Gastrocnemius medialis (tissue), 4 donors: ENCODE results near the gene DOK5. TPM values are rescaled to one million over a fixed set of nuclear protein-coding genes. Genes with fewer than 3 reads are reported as not detected.
A peak's percentile ranks its signal among the peaks of the same experiment; 100 is the strongest.

ENCODE experiments used
- ATAC-seq, 2 donors: fragments of 150-250 bp; one replicate each; pipeline ENCODE4 v1.9.1; 2016
- DNase-seq, 2 donors: peaks; one replicate each; pipeline ENCODE4 v3.0.0-alpha.2; 2019
- H3K27ac ChIP-seq, 4 donors: fragments of 200-600 bp; sonication (generic); 1 replicate in 1 of 4; 2 replicates in 3 of 4; pipeline ENCODE4 v1.5.1; 2016 to 2018; ENCODE audit warnings: mild to moderate bottlenecking in 2 of 4, moderate library complexity in 1 of 4
- H3K27me3 ChIP-seq, 3 donors: fragments of 200-600 bp; sonication (generic) in 2 of 3; 1 replicate in 1 of 3; 2 replicates in 2 of 3; pipeline versions ENCODE4 v1.5.1 to v1.6.0; 2016 to 2019; ENCODE audit warnings: mild to moderate bottlenecking in 1 of 3, moderate library complexity in 1 of 3
- H3K36me3 ChIP-seq, 2 donors: fragments of 200-600 bp; sonication (generic) in 1 of 2; one replicate each; pipeline ENCODE4 v1.5.1; 2017 to 2018
- H3K4me1 ChIP-seq, 2 donors: fragments of 200-600 bp; sonication (generic) in 1 of 2; one replicate each; pipeline ENCODE4 v1.5.1; 2016 to 2017; ENCODE audit warnings: mild to moderate bottlenecking in 2 of 2
- H3K4me3 ChIP-seq, 4 donors: fragments of 200-600 bp; sonication (generic) in 3 of 4; 1 replicate in 1 of 4; 2 replicates in 3 of 4; pipeline ENCODE4 v1.5.1; 2016 to 2019; ENCODE audit warnings: mild to moderate bottlenecking in 2 of 4
- H3K9me3 ChIP-seq, 3 donors: fragments of 200-600 bp; sonication (generic) in 2 of 3; 1 replicate in 1 of 3; 2 replicates in 2 of 3; pipeline ENCODE4 v1.5.1; 2016 to 2019
- POLR2A ChIP-seq, 2 donors: fragments of 450-650 bp; IDR thresholded peaks; one replicate each; pipeline ENCODE4 v1.6.1; 2017; ENCODE audit warnings: antibody characterized with exemption in 2 of 2, mild to moderate bottlenecking in 2 of 2, moderate library complexity in 2 of 2
- in situ Hi-C, 4 donors: fragments of 200-750 bp; cut with MboI; loops; one replicate each; pipeline versions ENCODE4 v1.15.0 to v1.8.0; 2017; ENCODE audit warnings: low sequenced_read_pairs in 4 of 4
- intact Hi-C: fragments of 100-400 bp; cut with DNase I; formaldehyde crosslinking; loops from one replicate; pipeline ENCODE4 v1.15.1; 2023; ENCODE audit warnings: low total_unique reads
- total RNA-seq, 4 donors: library from RNA; depleted of rRNA; stranded (reverse); fragments of >200 nt; gene quantifications; one replicate each; pipeline versions ENCODE4 v1.1.0 to v1.2.3, GENCODE V29; 2016
- TF ChIP-seq, protein P1 (sequence below), 5 experiments: fragments of 450-650 bp in 3 of 5; fragments of 200-600 bp in 2 of 5; sonication (generic) in 2 of 5; IDR thresholded peaks in 4 of 5; conservative IDR thresholded peaks in 1 of 5; 1 replicate in 4 of 5; 2 replicates in 1 of 5; pipeline ENCODE4 v1.5.1; 2016 to 2019; ENCODE audit warnings: antibody characterized with exemption in 5 of 5, mild to moderate bottlenecking in 3 of 5, moderate library complexity in 3 of 5

Gene DOK5
- total RNA-seq, 4 donors from 2014 or later, result 1.2 to 12.7 (median 7.4) TPM

GRCh38 chr20:54646156-54646517, 170.7 kb downstream of the DOK5 start:
- no peak for ATAC-seq

DNA sequence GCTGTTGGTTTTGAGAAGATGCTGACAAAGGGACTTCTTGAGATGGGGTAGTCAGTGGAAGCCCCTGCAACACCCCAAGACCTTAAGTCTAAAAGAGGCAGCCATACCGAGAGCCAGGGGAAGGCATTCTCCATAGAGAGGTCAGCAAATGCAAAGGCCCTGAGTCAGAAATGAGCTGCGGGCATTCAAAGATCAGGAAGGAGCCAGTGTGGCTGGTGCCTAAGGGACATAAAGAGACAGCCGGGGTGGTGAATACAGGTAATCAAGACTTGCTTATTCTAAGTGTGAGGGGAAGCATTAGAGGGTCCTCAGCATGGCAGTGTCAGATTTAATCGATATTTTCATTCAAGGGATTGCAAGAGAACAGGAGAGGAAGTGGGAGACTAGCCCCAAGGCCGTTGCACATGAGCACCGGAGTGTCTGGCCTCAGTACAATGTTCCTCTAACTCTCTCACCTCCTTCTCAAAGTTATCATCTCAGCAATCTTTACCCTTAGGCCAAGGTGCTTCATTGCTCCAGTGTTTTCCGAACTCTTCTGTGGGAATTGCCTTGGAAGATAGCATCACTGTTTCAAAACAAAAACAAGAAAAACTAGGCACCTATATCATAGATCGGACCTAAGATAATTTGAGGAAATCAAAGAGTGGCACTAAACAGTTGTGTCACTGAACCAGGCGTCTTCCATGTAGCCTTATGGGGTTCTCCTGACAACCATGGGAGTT, 173.2 kb downstream of the DOK5 start:
- Histone ChIP-seq H3K27me3 (no peaks in the 10 kb centered on the region), H3K4me1 (no peaks in the 10 kb centered on the region), H3K36me3 (no peaks in the 10 kb centered on the region), H3K9me3 (no peaks in the 10 kb centered on the region), H3K4me3 (no peak overlapping the region), H3K27ac (no peak overlapping the region)
- DNase-seq (no peak), ATAC-seq (no peak)
- intact Hi-C loops (loop anchor here (5.0 kb wide), 1 partner anchor 426 kb away; no protein-coding TSS in a partner anchor), in situ Hi-C loops (loop anchor here (5.0 to 25.0 kb wide), 5 partner anchors 186 to 554 kb away; no protein-coding TSS in a partner anchor)
- TF ChIP-seq, protein P1, sequence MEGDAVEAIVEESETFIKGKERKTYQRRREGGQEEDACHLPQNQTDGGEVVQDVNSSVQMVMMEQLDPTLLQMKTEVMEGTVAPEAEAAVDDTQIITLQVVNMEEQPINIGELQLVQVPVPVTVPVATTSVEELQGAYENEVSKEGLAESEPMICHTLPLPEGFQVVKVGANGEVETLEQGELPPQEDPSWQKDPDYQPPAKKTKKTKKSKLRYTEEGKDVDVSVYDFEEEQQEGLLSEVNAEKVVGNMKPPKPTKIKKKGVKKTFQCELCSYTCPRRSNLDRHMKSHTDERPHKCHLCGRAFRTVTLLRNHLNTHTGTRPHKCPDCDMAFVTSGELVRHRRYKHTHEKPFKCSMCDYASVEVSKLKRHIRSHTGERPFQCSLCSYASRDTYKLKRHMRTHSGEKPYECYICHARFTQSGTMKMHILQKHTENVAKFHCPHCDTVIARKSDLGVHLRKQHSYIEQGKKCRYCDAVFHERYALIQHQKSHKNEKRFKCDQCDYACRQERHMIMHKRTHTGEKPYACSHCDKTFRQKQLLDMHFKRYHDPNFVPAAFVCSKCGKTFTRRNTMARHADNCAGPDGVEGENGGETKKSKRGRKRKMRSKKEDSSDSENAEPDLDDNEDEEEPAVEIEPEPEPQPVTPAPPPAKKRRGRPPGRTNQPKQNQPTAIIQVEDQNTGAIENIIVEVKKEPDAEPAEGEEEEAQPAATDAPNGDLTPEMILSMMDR (IDR thresholded peaks at IDR 0.05 in 4 of 5, conservative IDR thresholded peaks at IDR 0.05 in 1 of 5), result no peak
- TF ChIP-seq POLR2A (IDR thresholded peaks at IDR 0.05), result no peak

More at GRCh38 chr20:54646156-54646517, 170.7 kb downstream of the DOK5 start:
- no peaks in the 10 kb centered on the region for H3K36me3 ChIP-seq
- H3K27me3 ChIP-seq, result no peaks in the 10 kb centered on the region
- H3K9me3 ChIP-seq, result no peaks in the 10 kb centered on the region
- no peak for DNase-seq
- H3K4me3 ChIP-seq, result no peak overlapping the region
- no peaks in the 10 kb centered on the region for H3K4me1 ChIP-seq
- intact Hi-C loops (loop anchor here (2.0 to 5.0 kb wide), 2 partner anchors 424 to 549 kb away; no protein-coding TSS in a partner anchor), in situ Hi-C loops (loop anchor here (5.0 to 25.0 kb wide), 5 partner anchors 184 to 551 kb away; no protein-coding TSS in a partner anchor)
- TF ChIP-seq POLR2A (IDR thresholded peaks at IDR 0.05), result no peak
- TF ChIP-seq, protein P1 (IDR thresholded peaks at IDR 0.05 in 4 of 5, conservative IDR thresholded peaks at IDR 0.05 in 1 of 5), result no peak
- H3K27ac ChIP-seq, result no peak overlapping the region

DNA sequence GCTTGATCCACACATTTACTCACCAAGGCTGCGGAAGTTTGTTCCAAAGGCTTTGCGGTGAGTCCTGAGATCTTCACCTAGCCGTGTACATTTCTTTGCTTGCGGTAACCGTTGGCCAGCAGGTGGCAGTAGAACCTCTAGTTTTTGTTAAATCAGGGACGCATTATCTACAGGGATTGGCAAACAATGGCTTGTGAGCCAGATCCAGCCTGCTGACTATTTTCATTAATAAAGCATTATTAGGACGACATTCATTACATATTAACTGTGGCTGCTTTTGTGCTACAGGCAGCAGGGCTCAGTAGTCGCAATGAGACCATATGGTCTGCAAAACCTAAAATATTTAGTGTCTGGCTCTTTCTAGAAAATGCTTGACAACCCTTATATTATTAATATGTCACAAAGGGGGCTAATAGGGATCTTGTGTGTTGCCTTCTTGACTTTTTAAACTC, 174.1 kb downstream of the DOK5 start:
- Histone ChIP-seq H3K9me3 (no peaks in the 10 kb centered on the region), H3K27me3 (no peaks in the 10 kb centered on the region), H3K27ac (no peak overlapping the region), H3K4me3 (no peak overlapping the region), H3K4me1 (no peaks in the 10 kb centered on the region), H3K36me3 (no peaks in the 10 kb centered on the region)
- in situ Hi-C loops, result loop anchor here (5.0 to 25.0 kb wide), 5 partner anchors 187 to 555 kb away; no protein-coding TSS in a partner anchor
- peak; percentile 13 to 54 for DNase-seq
- intact Hi-C loops, result loop anchor here (5.0 kb wide), 1 partner anchor 427 kb away; no protein-coding TSS in a partner anchor
- TF ChIP-seq, protein P1 (IDR thresholded peaks at IDR 0.05 in 4 of 5, conservative IDR thresholded peaks at IDR 0.05 in 1 of 5), result peak in 4 of 5 experiments; percentile 26 to 71 (median 62)
- no peak for TF ChIP-seq POLR2A (IDR thresholded peaks at IDR 0.05)
- ATAC-seq, result peak; percentile 50 to 65

GRCh38 chr20:54650052-54650719, 174.8 kb downstream of the DOK5 start:
- Histone ChIP-seq H3K27me3 (no peaks in the 10 kb centered on the region), H3K4me3 (no peak overlapping the region), H3K9me3 (no peaks in the 10 kb centered on the region), H3K27ac (no peak overlapping the region), H3K36me3 (no peaks in the 10 kb centered on the region), H3K4me1 (no peaks in the 10 kb centered on the region)
- ATAC-seq (no peak), DNase-seq (no peak)
- intact Hi-C loops, result no loop called here
- TF ChIP-seq, protein P1 (IDR thresholded peaks at IDR 0.05 in 4 of 5, conservative IDR thresholded peaks at IDR 0.05 in 1 of 5), result no peak
- TF ChIP-seq POLR2A (IDR thresholded peaks at IDR 0.05), result no peak
- in situ Hi-C loops, result loop anchor here in 2 of 4 donors (10.0 to 25.0 kb wide), 2 partner anchors 538 to 555 kb away; no protein-coding TSS in a partner anchor
